ENCODE measurements around the gene UTP20. TPM values are rescaled to one million over a fixed set of nuclear protein-coding genes. Genes with fewer than 3 reads are reported as not detected.

Gene UTP20
- total and polyA plus RNA-seq, 2 donors (not counting 1 experiment from before 2014, with no cell fraction given), result 3.0 to 19.7 TPM

DNA sequence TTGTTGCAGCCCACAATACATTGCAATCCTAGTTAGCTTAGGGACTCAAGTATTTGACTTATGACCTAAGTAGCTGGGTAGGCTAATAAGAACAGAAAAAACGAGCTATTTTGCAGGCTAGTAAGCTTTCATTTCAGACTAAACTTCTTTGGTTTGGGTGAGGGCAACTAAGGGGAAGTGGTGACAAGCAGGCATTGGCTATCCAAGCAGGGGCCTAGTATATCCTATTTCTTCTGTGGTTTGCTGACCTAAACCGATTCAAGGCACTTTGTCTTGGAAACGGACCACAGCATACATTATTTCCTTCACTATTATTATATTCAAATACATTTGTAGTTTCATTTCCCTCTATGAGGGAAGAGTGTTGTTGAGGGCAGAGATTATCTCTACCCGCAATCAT lies 48.3 kb upstream of the UTP20 start:
- Mint-ChIP-seq H3K4me1 (no peaks in the 10 kb centered on the region), H3K27me3 (peaks cover 5% of the 10 kb centered on the region), H3K9me3 (ENCODE audit: insufficient read depth) (no peaks in the 10 kb centered on the region), H3K4me3 (no peak overlapping the region), H3K27ac (no peak overlapping the region)
- no peaks in the 10 kb centered on the region for H3K36me3 ChIP-seq (replicated peaks in 1 of 2; ENCODE audit: control extremely low read depth in 1 of 2, control insufficient read depth in 1 of 2, extremely low read depth in 1 of 2, insufficient read depth in 2 of 2, low read length in 1 of 2)
- H3K79me2 ChIP-seq (ENCODE audit: control insufficient read depth, insufficient read depth, low read length), result no peaks in the 10 kb centered on the region
- intact Hi-C loops (cut with micrococcal nuclease), result no loop called here
- H3K4me3 ChIP-seq (ENCODE audit: control extremely low read depth in 1 of 5, extremely low read depth in 1 of 5, insufficient read depth in 1 of 5, low read depth in 2 of 5, low read length in 4 of 5), result no peak overlapping the region
- H3K9me3 ChIP-seq (ENCODE audit: control extremely low read depth in 1 of 3, control insufficient read depth in 2 of 3, insufficient read depth in 1 of 3, low read length in 2 of 3), result no peaks in the 10 kb centered on the region
- H4K20me1 ChIP-seq (ENCODE audit: control insufficient read depth, insufficient read depth, low read length, poor library complexity, severe bottlenecking), result no peaks in the 10 kb centered on the region
- no peak overlapping the region for H3K9ac ChIP-seq (ENCODE audit: low read length)
- H3K4me2 ChIP-seq (replicated peaks; ENCODE audit: low read depth, low read length, poor library complexity, severe bottlenecking), result no peak overlapping the region
- DNase-seq, result no peak
- H2AFZ ChIP-seq (ENCODE audit: insufficient read depth, low read depth, low read length, poor library complexity, severe bottlenecking), result no peak overlapping the region
- H3K27ac ChIP-seq (ENCODE audit: low read length in 2 of 2), result no peak overlapping the region
- CTCF ChIA-PET, result no interaction called here
- no peaks in the 10 kb centered on the region for H3K4me1 ChIP-seq (ENCODE audit: control insufficient read depth in 2 of 2, insufficient read depth in 2 of 2, low read length in 2 of 2)
- 67% methylated on average over 1 of the region's 4 CpGs for WGBS (ENCODE audit: insufficient coverage)
- ATAC-seq (ENCODE audit: low read depth), result no peak
- peaks cover 0 to 3% (median 0%) of the 10 kb centered on the region in 4 experiments for H3K27me3 ChIP-seq (replicated peaks in 1 of 4; ENCODE audit: control extremely low read depth in 1 of 4, control insufficient read depth in 3 of 4, insufficient read depth in 4 of 4, low read length in 3 of 4)
- POLR2A ChIA-PET, result no interaction called here
- no peak for TF ChIP-seq EZH2 (IDR thresholded peaks at IDR 0.05; ENCODE audit: borderline replicate concordance, insufficient read depth, low read depth, low read length, poor library complexity, severe bottlenecking)
- TF ChIP-seq CTCF (IDR thresholded peaks at IDR 0.05), result no peak

DNA sequence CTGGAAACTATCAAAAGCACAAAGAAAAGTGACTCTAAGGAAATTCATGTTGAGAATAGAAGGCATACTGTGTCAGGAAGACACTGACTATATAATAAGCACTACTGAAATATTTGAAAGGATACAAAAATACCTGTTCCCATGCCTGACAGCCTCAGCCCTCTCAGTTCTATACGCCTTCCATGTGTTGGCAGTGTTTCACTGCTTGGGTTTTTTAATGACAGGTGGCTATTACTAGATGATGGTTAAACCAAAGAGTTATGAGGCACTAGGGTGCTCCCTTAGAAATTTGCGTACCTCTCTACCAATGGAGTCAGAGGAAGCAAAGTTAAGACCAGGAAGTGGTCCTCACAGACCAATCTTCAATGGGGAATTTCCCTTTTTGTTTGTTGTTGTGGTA lies 44.2 kb upstream of the UTP20 start:
- Histone ChIP-seq H3K4me1 (ENCODE audit: control insufficient read depth in 2 of 2, insufficient read depth in 2 of 2, low read length in 2 of 2) (no peaks in the 10 kb centered on the region), H3K9ac (ENCODE audit: low read length) (no peak overlapping the region), H3K36me3 (replicated peaks in 1 of 2; ENCODE audit: control extremely low read depth in 1 of 2, control insufficient read depth in 1 of 2, extremely low read depth in 1 of 2, insufficient read depth in 2 of 2, low read length in 1 of 2) (no peaks in the 10 kb centered on the region), H3K4me2 (replicated peaks; ENCODE audit: low read depth, low read length, poor library complexity, severe bottlenecking) (no peak overlapping the region), H3K79me2 (ENCODE audit: control insufficient read depth, insufficient read depth, low read length) (no peaks in the 10 kb centered on the region), H4K20me1 (ENCODE audit: control insufficient read depth, insufficient read depth, low read length, poor library complexity, severe bottlenecking) (no peaks in the 10 kb centered on the region), H2AFZ (ENCODE audit: insufficient read depth, low read depth, low read length, poor library complexity, severe bottlenecking) (no peak overlapping the region), H3K4me3 (ENCODE audit: control extremely low read depth in 1 of 5, extremely low read depth in 1 of 5, insufficient read depth in 1 of 5, low read depth in 2 of 5, low read length in 4 of 5) (no peak overlapping the region), H3K27me3 (replicated peaks in 1 of 4; ENCODE audit: control extremely low read depth in 1 of 4, control insufficient read depth in 3 of 4, insufficient read depth in 4 of 4, low read length in 3 of 4) (peaks cover 0 to 3% (median 0%) of the 10 kb centered on the region in 4 experiments), H3K27ac (ENCODE audit: low read length in 2 of 2) (no peak overlapping the region), H3K9me3 (ENCODE audit: control extremely low read depth in 1 of 3, control insufficient read depth in 2 of 3, insufficient read depth in 1 of 3, low read length in 2 of 3) (peaks cover 0 to 11% (median 9%) of the 10 kb centered on the region in 3 donors)
- no peak for TF ChIP-seq CTCF (IDR thresholded peaks at IDR 0.05)
- no peak for TF ChIP-seq EZH2 (IDR thresholded peaks at IDR 0.05; ENCODE audit: borderline replicate concordance, insufficient read depth, low read depth, low read length, poor library complexity, severe bottlenecking)
- Mint-ChIP-seq H3K4me1 (no peaks in the 10 kb centered on the region), H3K27ac (no peak overlapping the region), H3K4me3 (no peak overlapping the region), H3K27me3 (peaks cover 8% of the 10 kb centered on the region), H3K9me3 (ENCODE audit: insufficient read depth) (no peaks in the 10 kb centered on the region)
- POLR2A ChIA-PET, result no interaction called here
- no CpG with 5 or more reads among the region's 2 CpGs for WGBS (ENCODE audit: insufficient coverage)
- intact Hi-C loops (cut with micrococcal nuclease), result no loop called here
- DNase-seq (no peak), ATAC-seq (ENCODE audit: low read depth) (no peak)
- CTCF ChIA-PET, result no interaction called here
